Inflammatory macrophage (primary cell): ENCODE results near the gene FAAH2.
"Not testable (repeated sequence)": the region's sequence is repeated elsewhere in the genome, so short reads cannot be mapped to it uniquely, and the experiment has no call there.

Experiments
- DNase-seq, 2 donors: peaks; one replicate each; pipeline ENCODE4 v3.0.0-alpha.2; 2020 to 2022

The FAAH2 gene

DNA sequence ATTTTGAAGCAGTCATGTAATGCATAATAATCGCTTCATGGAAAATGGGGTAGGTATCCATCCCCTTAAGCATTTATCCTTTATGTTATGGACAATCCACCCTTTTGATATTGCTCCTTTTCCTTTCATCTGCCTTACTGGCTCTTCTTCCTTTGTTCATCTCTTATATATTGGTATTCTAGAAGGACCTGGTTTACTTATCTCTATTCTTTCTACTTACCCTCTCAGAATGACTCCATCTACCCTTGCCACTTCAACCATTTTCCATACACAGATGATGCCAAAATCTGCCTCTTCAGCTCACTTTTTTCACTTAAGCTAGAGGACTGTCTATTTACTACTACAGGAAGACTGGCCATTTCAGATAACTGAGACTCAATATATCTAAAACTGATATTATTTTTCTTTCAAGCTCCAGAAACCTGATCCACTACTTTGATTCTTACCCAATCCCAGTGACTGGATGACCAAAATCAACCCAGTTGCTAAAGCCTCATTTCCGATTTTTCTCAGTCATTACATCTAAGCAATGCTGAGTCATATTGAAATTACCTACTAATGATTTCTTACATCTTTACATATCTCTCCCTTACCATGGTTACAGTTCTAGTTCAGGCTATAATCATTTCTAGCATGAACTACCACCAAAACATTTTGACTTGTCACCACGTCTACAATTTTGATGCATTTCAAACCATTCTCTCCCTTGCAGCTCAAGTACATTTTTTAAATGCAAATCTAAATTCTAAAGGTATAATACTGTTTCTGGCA lies 93.7 kb downstream of the FAAH2 start:
- DNase-seq = no peak

DNA sequence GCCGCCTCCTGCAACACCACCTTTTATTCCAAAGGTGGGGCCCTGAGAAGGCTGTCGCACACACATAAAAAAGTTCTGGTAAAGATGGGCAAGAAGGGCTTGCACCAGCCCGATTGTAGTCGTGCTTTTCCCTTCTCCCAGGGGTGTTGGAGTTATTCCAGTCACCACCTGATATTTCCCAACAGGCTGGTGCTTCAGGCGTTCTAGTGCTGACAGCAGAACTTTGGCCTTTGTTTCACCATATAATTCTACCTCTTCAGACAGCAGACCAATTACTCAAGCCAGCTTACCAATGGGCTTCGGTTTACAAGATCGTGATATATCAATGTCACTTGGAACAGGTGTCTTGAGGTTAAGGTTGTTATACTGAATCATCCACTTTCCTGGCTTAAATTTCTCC lies 107.7 kb downstream of the FAAH2 start:
- DNase-seq = not testable (repeated sequence)

DNA sequence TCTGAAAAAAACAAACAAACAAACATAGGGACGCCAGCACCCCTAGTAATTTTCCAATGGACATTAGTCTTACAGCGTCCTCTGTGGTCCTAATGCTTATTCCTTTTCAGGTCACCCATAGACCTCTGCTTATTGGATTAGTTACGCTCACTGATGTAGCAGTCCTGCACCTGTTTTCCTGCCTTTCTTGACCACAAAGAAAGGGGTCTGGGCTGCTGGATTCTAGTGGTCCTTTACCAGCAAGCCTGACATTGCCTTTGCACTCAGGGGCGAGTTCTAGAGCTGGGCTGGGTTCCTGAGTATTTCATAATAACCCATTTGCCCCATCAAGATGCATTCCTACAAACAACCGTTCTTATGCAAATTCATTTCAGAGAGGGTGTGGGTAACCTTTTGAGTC lies 116.7 kb downstream of the FAAH2 start:
- not testable (repeated sequence) for DNase-seq

DNA sequence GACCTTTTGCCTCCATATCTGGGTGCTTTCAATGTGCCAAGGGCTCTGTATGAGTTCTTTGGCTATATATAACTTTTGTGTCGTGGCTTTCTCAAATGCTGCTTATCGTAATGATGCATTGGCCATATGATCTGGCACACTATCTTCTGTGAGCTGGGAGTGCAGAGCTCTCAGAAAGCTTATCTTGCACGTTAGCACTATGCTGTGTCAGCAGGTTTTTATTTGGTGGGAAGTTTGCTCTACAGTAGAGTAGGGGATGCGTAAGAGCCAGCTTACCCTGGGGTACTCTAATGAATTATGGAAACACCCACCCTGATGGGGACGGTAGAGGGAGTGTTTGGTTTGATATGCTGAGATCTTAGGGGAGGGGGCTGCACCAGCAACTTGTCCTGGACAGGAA lies 119.6 kb downstream of the FAAH2 start:
- DNase-seq = no peak

DNA sequence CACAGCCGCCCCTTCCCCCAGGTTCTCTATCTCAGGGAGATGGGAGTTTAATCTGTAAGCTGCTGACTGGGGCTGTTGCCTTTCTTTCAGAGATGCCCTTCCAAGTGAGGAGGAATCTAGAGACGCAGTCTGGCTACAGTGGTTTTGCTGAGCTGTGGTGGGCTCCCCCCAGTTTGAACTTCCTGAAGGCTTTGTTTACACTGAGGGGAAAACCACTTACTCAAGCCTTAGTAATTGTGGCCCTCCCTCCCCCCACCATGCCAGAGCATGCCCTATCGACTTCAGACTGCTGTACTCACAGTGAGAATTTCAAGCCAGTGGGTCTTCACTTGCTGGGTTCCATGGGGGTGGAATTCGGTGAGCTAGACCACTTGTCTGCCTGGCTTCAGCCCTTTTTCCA lies 131.3 kb downstream of the FAAH2 start:
- no peak for DNase-seq

DNA sequence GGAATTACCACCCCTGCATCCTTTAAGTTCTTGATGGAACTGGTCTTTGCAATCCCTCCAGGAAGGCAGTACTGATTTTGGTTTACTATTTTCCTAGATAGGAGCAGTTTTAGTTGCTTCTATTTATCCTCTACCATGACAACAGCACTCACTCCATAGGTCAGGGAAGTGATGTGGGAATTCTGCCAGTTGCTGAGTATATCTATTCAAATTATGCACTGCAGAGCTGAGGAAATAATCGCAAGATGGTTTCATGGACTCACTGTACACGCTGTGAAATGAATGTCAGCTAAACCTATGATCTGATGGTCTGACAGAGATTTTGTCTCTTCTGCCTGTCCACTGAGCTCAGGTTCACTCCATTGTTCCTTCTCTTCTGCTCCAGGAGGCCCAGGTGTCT lies 135.8 kb downstream of the FAAH2 start:
- DNase-seq = no peak

DNA sequence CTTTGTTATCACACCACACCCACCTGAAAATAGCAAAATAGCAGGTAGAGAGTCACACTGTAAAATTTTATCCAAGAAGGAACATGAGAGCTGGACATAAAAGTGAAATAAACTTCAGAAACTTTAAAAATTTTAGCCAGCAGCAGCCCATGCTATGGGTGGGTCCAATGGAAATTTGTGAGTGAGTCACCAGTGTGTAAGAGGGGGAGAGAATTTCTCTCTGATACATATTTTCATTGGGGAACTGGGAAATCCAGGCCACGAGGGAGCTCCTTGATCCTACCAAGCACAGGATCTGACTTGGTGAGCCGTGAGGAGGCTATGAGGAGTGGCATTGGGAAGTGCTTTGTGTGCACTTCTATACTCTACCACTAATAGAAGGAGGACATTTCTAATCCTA lies 136.3 kb downstream of the FAAH2 start:
- DNase-seq = no peak

DNA sequence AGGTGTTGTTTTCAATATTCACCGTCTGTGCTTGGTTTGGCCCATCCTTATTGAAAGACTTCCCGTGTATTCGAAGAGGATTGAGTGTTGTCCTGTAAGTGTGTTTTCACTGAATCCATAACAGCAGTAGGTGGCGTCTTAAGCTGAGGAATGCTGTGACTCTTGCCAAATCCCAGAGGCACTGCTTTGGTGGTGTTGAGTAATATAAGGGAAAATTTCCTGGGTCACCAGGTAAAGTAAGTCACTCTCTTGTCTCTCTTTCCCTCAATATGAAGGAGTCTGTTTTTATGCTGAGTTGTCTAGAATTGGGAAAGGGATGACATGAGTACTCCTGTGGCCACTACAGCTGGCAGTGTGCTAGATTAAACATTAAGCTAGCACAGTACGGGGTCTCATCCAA lies 158.6 kb downstream of the FAAH2 start:
- no peak for DNase-seq

DNA sequence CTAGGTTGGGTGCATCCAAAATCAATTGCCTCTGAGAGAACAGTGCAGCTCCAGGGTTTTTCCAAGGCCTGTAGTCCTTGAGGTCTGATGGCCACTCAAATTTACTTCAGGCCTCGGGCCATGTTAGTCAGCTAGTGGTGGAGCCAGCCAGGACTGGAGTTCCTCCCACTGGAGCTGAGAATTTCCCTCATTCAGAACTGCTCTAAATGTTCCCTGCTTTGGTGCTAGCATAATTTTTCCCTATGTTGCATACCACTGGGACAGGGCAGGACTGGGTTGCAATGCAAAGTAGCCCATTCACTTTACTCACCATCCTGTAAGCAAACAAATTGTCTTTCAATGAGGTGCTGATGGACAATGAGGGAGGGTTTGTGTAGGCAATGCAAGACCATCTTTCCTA lies 159.3 kb downstream of the FAAH2 start:
- DNase-seq = no peak

DNA sequence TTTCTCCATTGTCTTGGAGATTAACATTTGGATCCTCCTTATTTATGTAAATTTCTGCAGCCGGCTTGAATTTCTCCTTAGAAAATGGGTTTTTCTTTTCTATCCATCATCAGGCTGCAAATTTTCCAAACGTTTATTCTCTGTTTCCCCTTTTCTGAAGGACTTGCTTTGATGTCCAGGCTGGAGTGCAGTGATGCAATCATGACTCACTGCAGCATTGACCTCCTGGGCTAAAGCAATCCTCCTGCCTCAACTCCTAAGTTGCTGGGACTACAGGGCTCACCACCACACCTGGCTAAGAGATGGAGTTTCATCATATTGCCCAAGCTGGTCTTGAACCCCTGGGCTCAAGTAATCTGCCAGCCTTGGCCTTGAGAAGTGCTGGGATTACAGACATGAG lies 161.3 kb downstream of the FAAH2 start:
- no peak for DNase-seq

DNA sequence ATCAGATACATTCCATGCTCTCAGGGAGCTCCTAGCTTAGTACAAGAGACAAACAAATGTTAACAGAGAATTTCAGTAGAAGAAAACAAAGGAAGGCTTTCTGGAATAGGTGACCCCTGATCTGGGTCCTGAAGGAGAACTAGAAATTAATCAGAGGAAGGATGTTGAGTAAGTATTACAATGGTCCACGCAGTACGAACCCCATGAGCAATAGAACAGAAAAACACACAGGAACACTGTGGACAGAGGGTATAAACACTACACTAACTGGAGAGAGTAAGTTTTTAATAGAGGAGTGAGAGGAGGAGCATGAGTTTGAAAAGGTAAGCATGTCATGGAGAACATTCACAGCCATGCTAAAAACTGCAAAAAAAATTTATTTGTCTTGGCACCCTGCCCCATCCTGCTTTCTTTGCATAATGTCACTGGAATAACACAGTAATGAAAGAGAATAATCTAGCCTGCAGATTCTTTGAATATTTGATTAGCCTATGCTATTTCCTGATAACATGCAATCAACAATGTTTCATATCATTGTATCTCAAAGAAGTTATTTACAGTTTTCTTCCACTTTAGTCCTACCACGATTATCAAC lies 165.0 kb downstream of the FAAH2 start:
- no peak for DNase-seq

DNA sequence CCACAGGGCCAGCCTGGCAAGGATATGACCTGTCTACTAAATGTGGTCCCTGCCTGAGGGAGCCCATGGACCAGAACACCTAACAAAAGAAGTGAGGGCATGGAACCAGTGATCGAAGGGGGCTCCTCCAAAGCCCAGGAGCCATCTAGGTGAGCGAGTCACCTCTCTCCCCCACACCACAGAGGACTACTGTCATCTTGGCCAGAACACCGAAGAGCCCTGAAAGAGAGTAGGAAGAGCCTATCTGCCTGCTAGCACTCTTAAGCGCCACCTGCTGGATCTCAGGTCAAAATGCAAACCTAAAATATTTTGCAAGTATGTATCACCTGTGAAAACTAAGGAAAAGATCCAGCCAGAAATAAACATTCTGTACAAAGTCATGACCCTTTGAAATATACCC lies 167.4 kb downstream of the FAAH2 start:
- peak in 1 of 2 donors; percentile 9 for DNase-seq

DNA sequence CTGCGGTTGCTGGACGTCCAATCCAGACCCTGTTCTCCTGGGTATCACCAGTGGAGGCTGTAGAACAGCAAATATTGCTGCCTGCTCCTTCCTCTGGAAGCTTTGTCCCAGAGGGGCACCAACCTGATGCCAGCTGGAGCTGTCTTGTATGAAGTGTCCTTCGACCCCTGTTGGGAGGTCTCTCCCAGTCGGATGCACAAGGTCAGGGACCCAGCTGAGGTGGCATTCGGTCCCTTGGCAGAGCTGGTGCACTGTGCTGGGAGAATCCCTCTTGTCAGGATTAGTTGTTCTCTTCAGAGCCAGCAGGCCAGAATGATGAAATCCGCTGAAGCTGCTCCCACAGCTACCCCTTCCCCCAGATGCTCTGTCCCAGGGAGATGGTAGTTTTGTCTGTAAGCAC lies 195.0 kb downstream of the FAAH2 start:
- no peak for DNase-seq

DNA sequence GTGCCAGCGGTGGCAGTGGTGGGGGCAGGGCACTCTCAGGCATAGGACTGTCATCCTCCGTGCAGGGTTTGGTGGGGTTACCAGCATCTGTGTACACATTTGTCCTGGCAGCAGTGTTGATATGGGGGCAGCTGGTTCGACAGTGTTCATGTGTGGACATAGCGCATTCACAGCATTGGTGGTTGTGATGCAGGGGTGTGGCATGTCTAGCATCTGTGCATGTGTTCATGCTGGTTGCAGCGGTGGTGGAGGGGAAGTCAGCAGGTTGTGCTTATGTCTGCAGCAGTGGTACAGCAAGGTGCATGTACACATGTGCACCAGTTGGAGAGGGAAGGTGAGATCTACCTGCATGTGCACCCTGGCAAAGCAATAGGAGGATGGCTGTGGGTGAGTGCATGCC lies 230.0 kb downstream of the FAAH2 start:
- DNase-seq = no peak

DNA sequence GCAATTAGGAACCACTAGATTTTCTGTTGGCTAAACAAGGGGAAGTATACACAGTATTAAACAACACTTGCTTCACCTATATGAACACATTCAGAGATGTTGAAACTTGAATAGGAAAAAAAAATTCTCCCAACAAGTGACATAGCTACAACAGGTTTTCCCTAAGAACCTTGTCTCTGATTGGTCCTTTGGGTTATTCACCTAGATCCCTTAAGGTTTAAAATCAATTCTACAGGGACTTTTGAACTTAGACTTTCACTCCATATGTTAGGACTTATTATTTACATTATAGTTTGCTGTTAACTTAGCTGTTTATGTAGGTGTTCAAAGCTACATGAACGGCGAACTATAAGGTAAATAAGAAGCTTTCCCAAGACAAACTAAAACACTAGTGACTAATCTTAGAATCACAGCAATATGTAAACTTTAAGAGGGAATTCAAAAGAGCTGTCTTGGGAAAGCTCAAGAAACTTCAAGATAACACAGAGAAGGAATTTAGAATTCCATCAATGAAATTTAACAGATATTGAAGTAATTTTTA lies 233.1 kb downstream of the FAAH2 start:
- DNase-seq = no peak

DNA sequence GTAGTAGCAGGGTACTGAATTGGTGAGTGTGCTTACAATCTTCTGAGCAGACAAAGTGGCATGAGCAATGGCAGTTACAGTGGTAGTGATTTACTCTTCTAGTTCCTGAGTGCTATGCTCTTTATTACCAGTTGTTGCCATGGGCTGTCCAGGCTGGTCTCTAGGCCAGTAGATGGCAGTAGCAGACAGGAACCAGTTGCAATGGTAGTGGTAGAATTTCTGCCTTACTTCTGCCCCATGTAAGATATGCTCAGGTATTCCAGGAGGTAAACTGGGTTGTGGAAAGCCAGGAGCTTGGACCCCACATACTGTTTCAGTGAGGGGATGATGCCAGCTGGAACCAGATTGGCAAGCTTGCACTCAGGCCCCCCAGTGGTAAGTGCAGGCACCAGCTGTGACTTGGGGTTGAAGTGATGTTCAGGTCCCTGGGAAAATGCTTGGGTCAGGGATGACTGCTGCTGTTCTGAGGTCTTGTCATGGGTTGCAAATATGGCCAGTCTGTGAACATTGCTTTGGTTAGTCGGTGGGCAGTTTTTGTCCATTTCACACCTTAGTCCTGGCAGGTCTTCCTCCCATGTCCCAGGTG lies 242.3 kb downstream of the FAAH2 start:
- DNase-seq = no peak
